GM06990 (cell line): ENCODE measurements around the gene ASIC3.
"Not testable (repeated sequence)": the region's sequence is repeated elsewhere in the genome, so short reads cannot be mapped to it uniquely, and the experiment has no call there.

Experiments
- DNase-seq: peaks from one replicate; pipeline ENCODE4 v3.0.0-alpha.2; 2011; ENCODE audit not compliant: insufficient read length; ENCODE audit errors: extremely low read depth
- H3K27me3 ChIP-seq: replicated peaks from 2 replicates; pipeline ENCODE4 v1.6.0; 2011; ENCODE audit warnings: low read length; ENCODE audit not compliant: control insufficient read depth, insufficient read depth
- H3K36me3 ChIP-seq: 2 replicates; pipeline ENCODE4 v1.5.1; 2011; ENCODE audit warnings: low read length; ENCODE audit not compliant: control insufficient read depth, insufficient read depth
- H3K4me3 ChIP-seq: replicated peaks from 2 replicates; pipeline ENCODE4 v1.5.1; 2011; ENCODE audit warnings: low read depth, mild to moderate bottlenecking, control low read depth, low read length
- TF ChIP-seq, protein P1 (sequence below): IDR thresholded peaks from 2 replicates; pipeline ENCODE4 v1.5.1; 2011; ENCODE audit warnings: low read length, control low read depth, mild to moderate bottlenecking, inconsistent platforms; ENCODE audit not compliant: insufficient read depth, poor library complexity, severe bottlenecking

The ASIC3 gene

DNA sequence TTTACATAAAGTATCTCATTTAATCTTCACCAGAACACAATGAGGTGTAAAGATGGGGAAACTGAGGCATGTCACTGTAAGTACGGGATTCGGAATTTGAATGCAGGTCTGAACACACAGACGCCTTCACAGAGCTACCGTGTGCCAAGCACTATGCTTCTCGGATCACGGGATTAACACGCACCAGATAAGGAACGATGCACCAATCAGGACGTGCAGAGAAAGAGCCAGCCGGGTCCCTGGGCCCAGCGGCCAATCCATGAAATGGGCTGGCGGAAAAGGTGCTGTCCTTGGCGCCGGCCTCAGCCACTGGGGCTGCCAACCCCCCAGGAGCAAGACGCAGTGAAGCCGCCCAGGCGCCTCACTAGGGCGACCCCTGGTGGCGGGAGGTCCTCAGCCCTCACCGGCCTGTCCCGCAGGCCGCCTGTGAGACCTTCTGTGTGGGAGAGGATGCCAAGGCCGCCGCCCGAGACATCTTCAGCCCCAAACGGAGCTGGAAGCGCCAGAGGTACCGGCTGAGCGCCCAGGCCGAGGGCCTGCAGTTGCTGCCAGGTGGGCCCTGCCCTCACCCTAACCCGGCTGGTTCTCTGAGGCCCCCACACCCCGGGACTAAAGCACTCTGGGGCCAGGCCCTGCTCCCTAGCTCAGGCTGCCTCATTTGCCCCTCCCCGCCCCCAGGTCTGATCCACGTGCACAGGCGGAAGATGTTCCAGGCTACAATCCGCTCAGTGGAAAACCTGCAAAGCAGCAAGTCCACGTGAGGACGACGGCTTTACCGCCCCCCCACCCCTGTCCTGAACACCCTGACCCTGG is 39.6 kb upstream of the ASIC3 start:
- TF ChIP-seq, protein P1, sequence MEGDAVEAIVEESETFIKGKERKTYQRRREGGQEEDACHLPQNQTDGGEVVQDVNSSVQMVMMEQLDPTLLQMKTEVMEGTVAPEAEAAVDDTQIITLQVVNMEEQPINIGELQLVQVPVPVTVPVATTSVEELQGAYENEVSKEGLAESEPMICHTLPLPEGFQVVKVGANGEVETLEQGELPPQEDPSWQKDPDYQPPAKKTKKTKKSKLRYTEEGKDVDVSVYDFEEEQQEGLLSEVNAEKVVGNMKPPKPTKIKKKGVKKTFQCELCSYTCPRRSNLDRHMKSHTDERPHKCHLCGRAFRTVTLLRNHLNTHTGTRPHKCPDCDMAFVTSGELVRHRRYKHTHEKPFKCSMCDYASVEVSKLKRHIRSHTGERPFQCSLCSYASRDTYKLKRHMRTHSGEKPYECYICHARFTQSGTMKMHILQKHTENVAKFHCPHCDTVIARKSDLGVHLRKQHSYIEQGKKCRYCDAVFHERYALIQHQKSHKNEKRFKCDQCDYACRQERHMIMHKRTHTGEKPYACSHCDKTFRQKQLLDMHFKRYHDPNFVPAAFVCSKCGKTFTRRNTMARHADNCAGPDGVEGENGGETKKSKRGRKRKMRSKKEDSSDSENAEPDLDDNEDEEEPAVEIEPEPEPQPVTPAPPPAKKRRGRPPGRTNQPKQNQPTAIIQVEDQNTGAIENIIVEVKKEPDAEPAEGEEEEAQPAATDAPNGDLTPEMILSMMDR, result peak; percentile 78
- H3K4me3 ChIP-seq, result peak overlapping the region; percentile 9; the same call in 1 of the 2 replicates
- no peaks in the 10 kb centered on the region for H3K36me3 ChIP-seq
- no peak for DNase-seq
- no peaks in the 10 kb centered on the region; the same call in 1 of the 2 replicates for H3K27me3 ChIP-seq

DNA sequence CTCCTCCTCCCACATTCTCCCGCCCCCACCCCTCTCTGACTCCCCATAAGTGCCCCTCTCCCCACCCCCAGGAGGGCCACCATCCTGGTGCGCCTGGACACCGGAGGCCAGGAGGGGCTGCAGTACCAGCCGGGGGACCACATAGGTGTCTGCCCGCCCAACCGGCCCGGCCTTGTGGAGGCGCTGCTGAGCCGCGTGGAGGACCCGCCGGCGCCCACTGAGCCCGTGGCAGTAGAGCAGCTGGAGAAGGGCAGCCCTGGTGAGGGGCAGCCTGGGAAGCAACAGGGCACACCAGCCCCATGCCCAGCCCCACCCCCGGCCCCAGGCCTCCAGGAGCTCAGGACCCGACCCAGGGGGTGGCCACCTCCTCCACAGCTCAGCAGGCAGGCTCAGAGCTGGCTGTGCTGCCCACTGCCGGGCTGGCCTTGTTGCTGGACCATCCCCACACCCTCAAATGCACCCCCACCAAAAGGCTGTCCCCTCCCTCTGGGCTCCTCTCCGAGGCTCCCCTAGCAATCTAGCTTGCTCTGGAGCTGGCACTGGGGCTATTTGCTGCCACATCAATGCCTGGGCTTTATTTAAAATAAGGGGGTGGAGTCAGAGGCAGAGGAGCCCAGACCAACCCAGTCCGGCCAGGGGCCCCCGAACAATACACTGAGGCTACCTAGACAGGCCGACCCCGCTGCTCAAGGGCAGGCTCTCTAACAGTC is 38.8 kb upstream of the ASIC3 start:
- TF ChIP-seq, protein P1, result no peak
- Histone ChIP-seq H3K4me3 (no peak overlapping the region), H3K27me3 (no peaks in the 10 kb centered on the region; the same call in 1 of the 2 replicates), H3K36me3 (no peaks in the 10 kb centered on the region)
- DNase-seq, result no peak

DNA sequence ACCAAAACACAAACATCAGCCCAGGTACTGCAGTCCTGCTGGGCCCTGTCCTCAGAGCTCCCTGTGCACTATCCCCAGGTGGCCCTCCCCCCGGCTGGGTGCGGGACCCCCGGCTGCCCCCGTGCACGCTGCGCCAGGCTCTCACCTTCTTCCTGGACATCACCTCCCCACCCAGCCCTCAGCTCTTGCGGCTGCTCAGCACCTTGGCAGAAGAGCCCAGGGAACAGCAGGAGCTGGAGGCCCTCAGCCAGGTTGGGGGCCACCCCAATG is 38.4 kb upstream of the ASIC3 start:
- Histone ChIP-seq H3K36me3 (no peaks in the 10 kb centered on the region), H3K4me3 (no peak overlapping the region), H3K27me3 (no peaks in the 10 kb centered on the region; the same call in 1 of the 2 replicates)
- TF ChIP-seq, protein P1, result no peak
- no peak for DNase-seq

DNA sequence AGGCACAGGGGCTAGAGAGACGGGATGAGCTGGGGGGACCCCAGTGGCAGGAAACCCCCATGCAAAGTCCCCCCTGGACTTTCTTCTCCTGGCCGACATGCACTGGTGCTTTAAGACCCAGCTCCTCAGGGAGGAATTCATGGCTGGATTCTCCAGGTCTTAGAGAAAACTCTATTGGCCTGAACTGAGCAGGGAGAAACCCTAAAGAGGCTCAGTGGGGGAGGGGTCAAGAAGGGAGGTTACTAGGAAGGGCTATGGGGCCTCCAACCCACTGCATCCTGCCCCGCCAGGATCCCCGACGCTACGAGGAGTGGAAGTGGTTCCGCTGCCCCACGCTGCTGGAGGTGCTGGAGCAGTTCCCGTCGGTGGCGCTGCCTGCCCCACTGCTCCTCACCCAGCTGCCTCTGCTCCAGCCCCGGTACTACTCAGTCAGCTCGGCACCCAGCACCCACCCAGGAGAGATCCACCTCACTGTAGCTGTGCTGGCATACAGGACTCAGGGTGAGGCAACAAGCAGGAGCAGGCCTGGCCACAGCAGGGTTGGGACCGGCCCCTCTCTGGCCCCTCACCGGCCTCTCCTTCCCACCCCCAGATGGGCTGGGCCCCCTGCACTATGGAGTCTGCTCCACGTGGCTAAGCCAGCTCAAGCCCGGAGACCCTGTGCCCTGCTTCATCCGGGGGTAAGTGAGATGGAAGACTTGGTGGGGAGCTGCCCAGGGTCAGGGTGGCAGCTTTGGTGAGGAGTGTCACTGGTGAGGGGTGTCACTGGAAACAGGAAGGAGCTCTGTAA is 37.8 kb upstream of the ASIC3 start:
- no peak overlapping the region for H3K4me3 ChIP-seq
- no peak for DNase-seq
- no peaks in the 10 kb centered on the region for H3K36me3 ChIP-seq
- TF ChIP-seq, protein P1, result no peak
- H3K27me3 ChIP-seq, result no peaks in the 10 kb centered on the region; the same call in 1 of the 2 replicates

DNA sequence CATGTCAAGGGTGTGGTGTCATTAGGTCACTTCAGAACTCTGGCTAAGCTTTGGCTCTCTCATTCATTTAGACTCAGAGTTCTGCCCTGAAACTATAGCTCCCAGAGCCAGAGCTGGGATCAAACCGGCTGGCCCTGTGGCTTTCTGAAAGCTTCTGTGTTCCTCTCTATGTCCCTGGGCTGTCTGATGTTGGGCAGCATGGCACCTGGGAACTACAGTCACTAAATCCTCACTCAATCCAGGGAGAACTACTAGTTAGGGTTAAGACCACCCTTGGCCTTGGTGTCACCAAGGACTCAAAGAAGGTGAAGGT is 37.3 kb upstream of the ASIC3 start:
- H3K4me3 ChIP-seq, result no peak overlapping the region
- TF ChIP-seq, protein P1, result no peak
- no peaks in the 10 kb centered on the region for H3K36me3 ChIP-seq
- no peaks in the 10 kb centered on the region; the same call in 1 of the 2 replicates for H3K27me3 ChIP-seq
- no peak for DNase-seq

DNA sequence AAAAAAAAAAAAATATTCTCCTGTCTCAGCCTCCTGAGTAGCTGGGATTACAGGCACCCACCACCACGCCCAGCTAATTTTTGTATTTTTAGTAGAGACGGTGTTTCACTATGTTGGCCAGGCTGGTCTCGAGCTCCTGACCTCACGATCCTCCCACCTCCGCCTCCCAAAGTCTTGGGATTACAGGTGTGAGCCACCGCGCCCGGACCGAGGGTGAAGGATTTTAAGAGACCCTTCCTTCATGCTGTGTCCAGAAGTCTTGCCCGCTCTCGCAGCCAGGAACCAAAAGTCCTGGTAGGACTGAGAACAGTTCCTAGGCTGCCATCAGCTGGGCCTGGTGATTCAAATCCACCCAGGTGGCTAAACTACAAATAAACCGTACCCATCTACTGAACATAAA is 36.7 kb upstream of the ASIC3 start:
- not testable (repeated sequence) for H3K4me3 ChIP-seq, DNase-seq, H3K36me3 ChIP-seq, H3K27me3 ChIP-seq
